Tibial nerve (tissue), 4 donors: Measurements from ENCODE around the gene FBLN1. TPM values are rescaled to one million over a fixed set of nuclear protein-coding genes. Genes with fewer than 3 reads are reported as not detected.

Experiments
- DNase-seq, 2 donors: peaks; one replicate each; pipeline ENCODE4 v3.0.0-alpha.2; 2019; ENCODE audit warnings: low spot score in 2 of 2
- H3K27ac ChIP-seq, 4 donors: fragments of 200-600 bp; sonication (generic) in 3 of 4; one replicate each; pipeline ENCODE4 v1.5.1; 2017 to 2019; ENCODE audit warnings: mild to moderate bottlenecking in 1 of 4
- H3K27me3 ChIP-seq, 2 donors: fragments of 200-600 bp; sonication (generic) in 1 of 2; one replicate each; pipeline versions ENCODE4 v1.5.1 to v1.6.0; 2017 to 2019
- H3K36me3 ChIP-seq, 3 donors: fragments of 200-600 bp; sonication (generic); one replicate each; pipeline ENCODE4 v1.5.1; 2018 to 2019
- H3K4me1 ChIP-seq, 4 donors: fragments of 200-600 bp; sonication (generic) in 3 of 4; one replicate each; pipeline ENCODE4 v1.5.1; 2017 to 2019
- H3K4me3 ChIP-seq, 4 donors: fragments of 200-600 bp; sonication (generic) in 3 of 4; one replicate each; pipeline ENCODE4 v1.5.1; 2017 to 2019; ENCODE audit warnings: mild to moderate bottlenecking in 1 of 4, moderate library complexity in 1 of 4
- H3K9me3 ChIP-seq, 4 donors: fragments of 200-600 bp; sonication (generic) in 3 of 4; one replicate each; pipeline ENCODE4 v1.5.1; 2017 to 2019
- CTCF ChIP-seq, 5 experiments: fragments of 200-600 bp in 3 of 5; fragments of 450-650 bp in 2 of 5; sonication (generic) in 3 of 5; IDR thresholded peaks; one replicate each; pipeline ENCODE4 v1.5.1; 2016 to 2019; ENCODE audit warnings: antibody characterized with exemption in 5 of 5, mild to moderate bottlenecking in 3 of 5, moderate library complexity in 2 of 5
- EP300 ChIP-seq, 2 donors: sonication (generic); formaldehyde crosslinking; IDR thresholded peaks; one replicate each; pipeline ENCODE4 v1.6.1; 2017; ENCODE audit warnings: antibody characterized with exemption in 2 of 2, mild to moderate bottlenecking in 1 of 2
- POLR2A ChIP-seq, 2 donors: fragments of 450-650 bp; IDR thresholded peaks; one replicate each; pipeline ENCODE4 v1.6.1; 2017; ENCODE audit warnings: antibody characterized with exemption in 2 of 2, mild to moderate bottlenecking in 2 of 2, moderate library complexity in 2 of 2
- WGBS, 2 donors: methylation state at CpG; one replicate each; pipeline ENCODE4 v1.1.5; 2018; 5-methylcytosine and 5-hydroxymethylcytosine counted together
- total RNA-seq, 4 donors: library from RNA; depleted of rRNA; stranded (reverse); fragments of >200 nt; gene quantifications; one replicate each; pipeline ENCODE4 v1.1.0, GENCODE V29; 2016

Gene FBLN1
- total RNA-seq, 4 donors from 2014 or later, result 172 to 1,145 (median 351) TPM

GRCh38 chr22:45562102-45562501 lies 59.4 kb downstream of the FBLN1 start:
- Histone ChIP-seq H3K4me3 (no peak overlapping the region), H3K9me3 (peaks cover 0 to 19% (median 0%) of the 10 kb centered on the region in 4 donors), H3K4me1 (no peaks in the 10 kb centered on the region), H3K27me3 (no peaks in the 10 kb centered on the region), H3K27ac (no peak overlapping the region), H3K36me3 (peaks cover 0 to 16% (median 0%) of the 10 kb centered on the region in 3 donors)
- TF ChIP-seq CTCF (IDR thresholded peaks at IDR 0.05) (no peak), POLR2A (IDR thresholded peaks at IDR 0.05) (no peak), EP300 (IDR thresholded peaks at IDR 0.05) (no peak)
- no peak for DNase-seq
- 91 to 93% methylated on average over 5 of the region's 5 CpGs for WGBS, 2 donors

GRCh38 chr22:45562537-45563361 lies 60.1 kb downstream of the FBLN1 start:
- 93 to 96% methylated on average over 43 to 44 of the region's 44 CpGs for WGBS, 2 donors
- Histone ChIP-seq H3K27ac (no peak overlapping the region), H3K4me3 (no peak overlapping the region), H3K9me3 (peaks cover 0 to 19% (median 0%) of the 10 kb centered on the region in 4 donors), H3K27me3 (no peaks in the 10 kb centered on the region), H3K36me3 (peaks cover 0 to 16% (median 0%) of the 10 kb centered on the region in 3 donors), H3K4me1 (no peaks in the 10 kb centered on the region)
- TF ChIP-seq CTCF (IDR thresholded peaks at IDR 0.05) (no peak), EP300 (IDR thresholded peaks at IDR 0.05) (no peak), POLR2A (IDR thresholded peaks at IDR 0.05) (no peak)
- no peak for DNase-seq

- Histone ChIP-seq H3K27me3 (no peaks in the 10 kb centered on the region), H3K9me3 (peaks cover 0 to 19% (median 0%) of the 10 kb centered on the region in 4 donors), H3K36me3 (peaks cover 0 to 17% (median 0%) of the 10 kb centered on the region in 3 donors), H3K4me1 (no peaks in the 10 kb centered on the region), H3K27ac (no peak overlapping the region), H3K4me3 (no peak overlapping the region)
- TF ChIP-seq POLR2A (IDR thresholded peaks at IDR 0.05) (no peak), CTCF (IDR thresholded peaks at IDR 0.05) (no peak), EP300 (IDR thresholded peaks at IDR 0.05) (no peak)
- DNase-seq, result no peak
- WGBS, 2 donors, result 88 to 93% methylated on average over 16 to 18 of the region's 20 CpGs
Measured at GRCh38 chr22:45563362-45564040, 60.8 kb downstream of the FBLN1 start.

- H3K36me3 ChIP-seq, result peaks cover 0 to 21% (median 0%) of the 10 kb centered on the region in 3 donors
- TF ChIP-seq POLR2A (IDR thresholded peaks at IDR 0.05) (no peak), CTCF (IDR thresholded peaks at IDR 0.05) (no peak), EP300 (IDR thresholded peaks at IDR 0.05) (no peak)
- no peak overlapping the region for H3K4me3 ChIP-seq
- no peak for DNase-seq
- no peaks in the 10 kb centered on the region for H3K4me1 ChIP-seq
- WGBS, 2 donors, result 92 to 94% methylated on average over 13 of the region's 13 CpGs
- H3K27ac ChIP-seq, result no peak overlapping the region
- no peaks in the 10 kb centered on the region for H3K27me3 ChIP-seq
- H3K9me3 ChIP-seq, result peaks cover 0 to 21% (median 0%) of the 10 kb centered on the region in 4 donors
Measured at GRCh38 chr22:45564349-45565030, 61.8 kb downstream of the FBLN1 start.
